AG09309 (cell line): Measurements from ENCODE around the gene IFI27L1.

Experiments used
- DNase-seq: peaks from one replicate; pipeline ENCODE4 v3.0.0-alpha.2; 2010; ENCODE audit warnings: low read depth
- H3K4me3 ChIP-seq: 2 replicates; pipeline ENCODE4 v1.5.1; 2011; ENCODE audit warnings: mild to moderate bottlenecking, low read depth, low read length, moderate library complexity; ENCODE audit not compliant: control insufficient read depth
- TF ChIP-seq, protein P1 (sequence below): IDR thresholded peaks from 2 replicates; pipeline ENCODE4 v1.5.1; 2011; ENCODE audit warnings: mild to moderate bottlenecking, low read depth, low read length, inconsistent platforms; ENCODE audit not compliant: insufficient read depth, control insufficient read depth; ENCODE audit errors: missing control alignments

Gene IFI27L1

DNA sequence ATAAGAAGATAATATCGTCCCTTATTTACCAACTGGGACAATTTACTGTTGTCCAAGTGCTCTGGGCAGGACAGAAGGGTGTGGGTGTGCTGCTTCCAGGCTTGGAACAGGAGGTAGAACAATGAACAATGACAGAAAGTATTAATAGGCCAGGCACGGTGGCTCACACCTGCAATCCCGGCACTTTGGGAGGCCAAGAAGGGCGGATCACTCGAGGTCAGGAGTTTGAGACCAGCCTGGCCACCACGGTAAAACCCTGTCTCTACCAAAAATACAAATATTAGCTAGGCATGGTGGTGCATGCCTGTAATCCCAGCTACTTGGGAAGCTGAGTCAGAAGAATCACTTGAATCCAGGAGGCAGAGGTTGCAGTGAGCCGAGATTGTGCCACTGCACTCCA lies 32.0 kb downstream of the IFI27L1 start:
- TF ChIP-seq, protein P1, sequence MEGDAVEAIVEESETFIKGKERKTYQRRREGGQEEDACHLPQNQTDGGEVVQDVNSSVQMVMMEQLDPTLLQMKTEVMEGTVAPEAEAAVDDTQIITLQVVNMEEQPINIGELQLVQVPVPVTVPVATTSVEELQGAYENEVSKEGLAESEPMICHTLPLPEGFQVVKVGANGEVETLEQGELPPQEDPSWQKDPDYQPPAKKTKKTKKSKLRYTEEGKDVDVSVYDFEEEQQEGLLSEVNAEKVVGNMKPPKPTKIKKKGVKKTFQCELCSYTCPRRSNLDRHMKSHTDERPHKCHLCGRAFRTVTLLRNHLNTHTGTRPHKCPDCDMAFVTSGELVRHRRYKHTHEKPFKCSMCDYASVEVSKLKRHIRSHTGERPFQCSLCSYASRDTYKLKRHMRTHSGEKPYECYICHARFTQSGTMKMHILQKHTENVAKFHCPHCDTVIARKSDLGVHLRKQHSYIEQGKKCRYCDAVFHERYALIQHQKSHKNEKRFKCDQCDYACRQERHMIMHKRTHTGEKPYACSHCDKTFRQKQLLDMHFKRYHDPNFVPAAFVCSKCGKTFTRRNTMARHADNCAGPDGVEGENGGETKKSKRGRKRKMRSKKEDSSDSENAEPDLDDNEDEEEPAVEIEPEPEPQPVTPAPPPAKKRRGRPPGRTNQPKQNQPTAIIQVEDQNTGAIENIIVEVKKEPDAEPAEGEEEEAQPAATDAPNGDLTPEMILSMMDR, result no peak
- no peak for DNase-seq

GRCh38 chr14:94113490-94113889 lies 32.4 kb downstream of the IFI27L1 start:
- H3K4me3 ChIP-seq, result no peak overlapping the region
- TF ChIP-seq, protein P1, result no peak
- DNase-seq, result no peak

More for the DNA sequence above, 32.0 kb downstream of the IFI27L1 start:
- no peak overlapping the region for H3K4me3 ChIP-seq

DNA sequence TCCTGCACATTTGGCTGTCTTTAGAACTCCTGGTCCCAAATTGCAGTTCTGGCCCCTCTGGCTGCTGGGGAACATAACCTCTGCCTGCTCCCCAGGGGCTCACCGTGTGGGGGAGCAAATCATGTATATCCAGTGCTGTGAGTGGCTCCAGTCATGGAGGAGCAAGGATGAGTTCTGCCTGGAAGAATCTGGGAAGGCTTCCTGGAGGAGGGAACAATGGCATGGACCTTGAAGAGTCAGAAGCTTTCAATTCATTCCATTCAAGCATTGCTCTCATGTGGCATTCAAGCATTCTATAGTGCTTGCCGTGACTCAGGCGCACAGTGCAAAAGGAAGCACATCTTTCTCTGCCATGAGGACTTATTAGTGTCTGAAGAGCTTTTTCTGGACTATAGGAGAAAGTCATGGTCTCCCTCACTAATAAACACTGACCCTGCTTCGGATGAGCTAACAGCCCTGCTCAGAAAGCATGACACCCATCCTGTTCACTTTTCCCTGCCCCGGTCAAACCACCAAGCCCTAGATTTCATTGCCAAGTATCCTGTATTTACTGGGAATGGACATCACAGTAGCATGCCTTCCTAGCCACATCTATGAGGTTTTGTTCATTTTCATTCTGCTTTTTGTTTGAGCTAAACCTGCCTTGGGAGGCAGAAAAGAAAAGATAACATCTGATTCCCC lies 32.9 kb downstream of the IFI27L1 start:
- DNase-seq, result no peak
- H3K4me3 ChIP-seq, result no peak overlapping the region
- TF ChIP-seq, protein P1, result no peak

- no peak overlapping the region for H3K4me3 ChIP-seq
- TF ChIP-seq, protein P1, result no peak
- no peak for DNase-seq
Measured at GRCh38 chr14:94114589-94115057, 33.5 kb downstream of the IFI27L1 start.

DNA sequence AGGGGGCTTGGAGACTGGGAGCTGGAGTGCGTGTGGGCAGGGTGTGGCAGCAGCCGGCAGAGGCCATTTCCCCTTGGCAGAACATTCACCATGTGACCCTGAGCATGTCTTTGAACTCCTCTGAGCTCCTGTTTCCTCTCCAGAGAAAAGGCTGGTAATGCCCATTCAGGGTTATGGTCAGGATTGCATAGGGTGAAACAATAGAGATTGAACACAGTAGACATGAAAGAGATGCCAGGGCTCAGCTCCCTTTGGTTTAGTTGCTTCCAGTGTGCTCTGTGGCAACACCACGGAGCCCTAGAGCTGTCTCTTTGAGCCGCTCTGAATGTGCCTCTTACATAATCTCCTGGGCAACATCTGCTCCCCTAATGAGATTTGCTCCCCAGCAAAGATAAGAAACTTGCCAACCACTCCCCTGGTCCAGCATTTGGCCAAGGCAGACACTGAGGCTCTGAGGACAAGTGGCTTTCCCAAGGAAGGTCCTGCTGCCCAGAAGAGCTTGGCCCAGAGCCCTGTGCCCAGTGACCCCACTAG lies 34.0 kb downstream of the IFI27L1 start:
- H3K4me3 ChIP-seq, result no peak overlapping the region
- no peak for DNase-seq
- TF ChIP-seq, protein P1, result no peak

GRCh38 chr14:94115631-94116030 lies 34.5 kb downstream of the IFI27L1 start:
- H3K4me3 ChIP-seq, result no peak overlapping the region
- no peak for DNase-seq
- TF ChIP-seq, protein P1, result no peak
